ENCODE results near the gene RBPMS2.
"Not testable (repeated sequence)": the region's sequence is repeated elsewhere in the genome, so short reads cannot be mapped to it uniquely, and the experiment has no call there.

- TF ChIP-seq CTCF (IDR thresholded peaks at IDR 0.05); ZFX (IDR thresholded peaks at IDR 0.05; ENCODE audit: borderline replicate concordance): not testable (repeated sequence)
Observed at GRCh38 chr15:64795921-64796320, 20.5 kb upstream of the RBPMS2 start.

Data from 22Rv1 (cell line).